Prostate gland (tissue), 2 donors: ENCODE measurements around the gene PLXDC2. TPM values are rescaled to one million over a fixed set of nuclear protein-coding genes. Genes with fewer than 3 reads are reported as not detected.
"Not testable (repeated sequence)": the region's sequence is repeated elsewhere in the genome, so short reads cannot be mapped to it uniquely, and the experiment has no call there.

ENCODE experiments used
- DNase-seq: peaks from one replicate; pipeline ENCODE4 v3.0.0-alpha.2; 2019; ENCODE audit warnings: low spot score
- H3K27ac ChIP-seq, 2 donors: fragments of 200-600 bp; sonication (generic); 2 replicates each; pipeline ENCODE4 v1.5.1; 2017 to 2019
- H3K27me3 ChIP-seq: fragments of 200-600 bp; sonication (generic); replicated peaks from 2 replicates; pipeline ENCODE4 v1.5.1; 2019; ENCODE audit not compliant: insufficient read depth
- H3K36me3 ChIP-seq, 2 donors: fragments of 200-600 bp; sonication (generic); 1 replicate in 1 of 2; 2 replicates in 1 of 2; pipeline versions ENCODE4 v1.5.1 to v1.8.1; 2017 to 2019
- H3K4me1 ChIP-seq: fragments of 200-600 bp; sonication (generic); replicated peaks from 2 replicates; pipeline ENCODE4 v1.5.1; 2019
- H3K4me3 ChIP-seq, 2 donors: fragments of 200-600 bp; sonication (generic); 2 replicates each; pipeline ENCODE4 v1.5.1; 2017 to 2019
- H3K9me3 ChIP-seq: fragments of 200-600 bp; sonication (generic); 2 replicates; pipeline ENCODE4 v1.5.1; 2017
- POLR2A ChIP-seq: fragments of 450-650 bp; IDR thresholded peaks from one replicate; pipeline ENCODE4 v1.6.1; 2016; ENCODE audit warnings: antibody characterized with exemption, mild to moderate bottlenecking
- POLR2AphosphoS5 ChIP-seq: sonication (generic); formaldehyde crosslinking; IDR thresholded peaks from one replicate; pipeline ENCODE4 v1.6.1; 2017; ENCODE audit warnings: antibody characterized with exemption
- WGBS: methylation state at CpG from one replicate; pipeline ENCODE4 v1.1.5; 2018; 5-methylcytosine and 5-hydroxymethylcytosine counted together
- intact Hi-C: fragments of 100-400 bp; cut with DNase I; formaldehyde crosslinking; loops from one replicate; pipeline ENCODE4 v1.14.2; 2022
- total RNA-seq, 2 donors: library from RNA; depleted of rRNA; stranded (reverse); fragments of >200 nt; gene quantifications; one replicate each; pipeline ENCODE4 v1.1.0, GENCODE V29; 2016
- TF ChIP-seq, protein P1 (sequence below), 4 experiments: fragments of 200-600 bp in 2 of 4; fragments of 450-650 bp in 2 of 4; sonication (generic) in 2 of 4; IDR thresholded peaks; 1 replicate in 3 of 4; 2 replicates in 1 of 4; pipeline ENCODE4 v1.5.1; 2016 to 2019; ENCODE audit warnings: antibody characterized with exemption in 4 of 4, mild to moderate bottlenecking in 2 of 4, moderate library complexity in 2 of 4

PLXDC2 gene
- total RNA-seq, 2 donors from 2014 or later, result 19.6 to 83.6 TPM

DNA sequence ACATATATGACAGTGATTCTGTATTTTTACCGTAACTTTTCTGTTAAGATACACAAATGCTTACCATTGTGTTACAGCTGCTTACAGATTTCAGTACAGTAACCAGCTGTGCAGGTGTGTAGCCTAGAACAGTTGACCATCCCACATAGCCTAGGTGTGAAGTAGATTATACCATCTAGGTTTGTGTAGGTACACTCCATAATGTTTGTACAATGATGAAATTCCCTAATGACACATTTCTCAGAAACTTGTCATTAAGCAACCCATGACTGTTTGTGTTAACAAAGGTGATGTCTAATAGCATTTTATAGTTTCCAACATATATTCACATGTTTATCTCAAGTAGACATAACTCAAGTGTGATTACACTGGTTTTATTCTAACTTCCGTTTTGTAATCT is 218.5 kb downstream of the PLXDC2 start:
- TF ChIP-seq, protein P1, sequence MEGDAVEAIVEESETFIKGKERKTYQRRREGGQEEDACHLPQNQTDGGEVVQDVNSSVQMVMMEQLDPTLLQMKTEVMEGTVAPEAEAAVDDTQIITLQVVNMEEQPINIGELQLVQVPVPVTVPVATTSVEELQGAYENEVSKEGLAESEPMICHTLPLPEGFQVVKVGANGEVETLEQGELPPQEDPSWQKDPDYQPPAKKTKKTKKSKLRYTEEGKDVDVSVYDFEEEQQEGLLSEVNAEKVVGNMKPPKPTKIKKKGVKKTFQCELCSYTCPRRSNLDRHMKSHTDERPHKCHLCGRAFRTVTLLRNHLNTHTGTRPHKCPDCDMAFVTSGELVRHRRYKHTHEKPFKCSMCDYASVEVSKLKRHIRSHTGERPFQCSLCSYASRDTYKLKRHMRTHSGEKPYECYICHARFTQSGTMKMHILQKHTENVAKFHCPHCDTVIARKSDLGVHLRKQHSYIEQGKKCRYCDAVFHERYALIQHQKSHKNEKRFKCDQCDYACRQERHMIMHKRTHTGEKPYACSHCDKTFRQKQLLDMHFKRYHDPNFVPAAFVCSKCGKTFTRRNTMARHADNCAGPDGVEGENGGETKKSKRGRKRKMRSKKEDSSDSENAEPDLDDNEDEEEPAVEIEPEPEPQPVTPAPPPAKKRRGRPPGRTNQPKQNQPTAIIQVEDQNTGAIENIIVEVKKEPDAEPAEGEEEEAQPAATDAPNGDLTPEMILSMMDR (IDR thresholded peaks at IDR 0.05), result no peak
- no peak for TF ChIP-seq POLR2AphosphoS5
- no peak for TF ChIP-seq POLR2A
- no peak overlapping the region for H3K4me3 ChIP-seq
- H3K9me3 ChIP-seq, result no peaks in the 10 kb centered on the region
- H3K27me3 ChIP-seq, result no peaks in the 10 kb centered on the region
- DNase-seq, result no peak
- 87% methylated on average over 2 of the region's 2 CpGs for WGBS
- H3K27ac ChIP-seq, result no peak overlapping the region
- H3K36me3 ChIP-seq, result no peaks in the 10 kb centered on the region
- H3K4me1 ChIP-seq, result no peaks in the 10 kb centered on the region
- intact Hi-C loops, result no loop called here

DNA sequence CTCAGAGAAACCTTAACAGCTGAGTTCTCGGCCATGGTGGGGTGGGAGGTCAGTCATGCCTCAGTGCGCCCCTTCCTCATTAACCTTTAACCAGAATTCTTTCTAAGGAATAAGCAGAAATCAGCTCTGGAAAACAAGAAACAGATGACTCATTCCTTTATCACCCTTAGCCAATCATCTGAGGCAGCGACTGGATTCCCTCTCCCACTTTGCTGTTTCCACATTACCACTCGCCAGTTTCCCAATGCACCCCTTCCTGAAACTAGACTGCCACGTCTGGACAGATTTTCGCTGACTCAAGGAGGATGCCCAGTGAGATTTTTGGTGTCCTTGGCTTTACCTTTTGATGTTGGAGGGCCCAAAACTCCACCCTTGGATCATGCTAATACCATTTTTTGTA is 223.8 kb downstream of the PLXDC2 start:
- intact Hi-C loops, result no loop called here
- TF ChIP-seq POLR2A (no peak), POLR2AphosphoS5 (no peak)
- TF ChIP-seq, protein P1 (IDR thresholded peaks at IDR 0.05), result no peak
- Histone ChIP-seq H3K9me3 (no peaks in the 10 kb centered on the region), H3K36me3 (no peaks in the 10 kb centered on the region), H3K4me3 (no peak overlapping the region), H3K27me3 (no peaks in the 10 kb centered on the region), H3K27ac (no peak overlapping the region), H3K4me1 (no peaks in the 10 kb centered on the region)
- 92% methylated on average over 6 of the region's 6 CpGs for WGBS
- no peak for DNase-seq

GRCh38 chr10:20041931-20042330 is 225.7 kb downstream of the PLXDC2 start:
- no peaks in the 10 kb centered on the region for H3K36me3 ChIP-seq
- no peaks in the 10 kb centered on the region for H3K9me3 ChIP-seq
- TF ChIP-seq, protein P1 (IDR thresholded peaks at IDR 0.05), result no peak
- TF ChIP-seq POLR2AphosphoS5, result no peak
- no peak for TF ChIP-seq POLR2A
- no peak overlapping the region for H3K27ac ChIP-seq
- H3K4me3 ChIP-seq, result no peak overlapping the region
- no peaks in the 10 kb centered on the region for H3K4me1 ChIP-seq
- DNase-seq, result no peak
- H3K27me3 ChIP-seq, result no peaks in the 10 kb centered on the region
- 65% methylated on average over 3 of the region's 3 CpGs for WGBS
- intact Hi-C loops, result no loop called here

DNA sequence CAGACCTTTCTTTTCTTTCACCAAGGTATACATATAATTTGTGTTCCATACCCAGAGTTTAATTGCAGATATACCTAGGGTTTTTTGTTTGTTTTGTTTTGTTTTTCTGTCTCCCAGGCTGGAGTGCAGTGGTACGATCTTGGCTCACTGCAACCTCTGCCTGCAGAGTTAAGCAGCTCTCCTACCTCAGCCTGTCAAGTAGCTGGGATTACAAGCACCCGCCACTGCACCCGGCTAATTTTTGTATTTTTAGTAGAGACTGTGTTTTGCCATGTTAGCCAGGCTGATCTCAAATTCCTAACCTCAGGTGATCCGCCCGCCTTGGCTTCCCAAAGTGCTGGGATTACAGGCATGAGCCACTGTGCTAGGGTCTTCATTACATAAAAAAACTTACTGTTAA is 228.9 kb downstream of the PLXDC2 start:
- H3K36me3 ChIP-seq, H3K4me1 ChIP-seq, H3K27me3 ChIP-seq, H3K9me3 ChIP-seq, DNase-seq, H3K27ac ChIP-seq, intact Hi-C loops, H3K4me3 ChIP-seq: not testable (repeated sequence)
- 94% methylated on average over 5 of the region's 5 CpGs for WGBS

DNA sequence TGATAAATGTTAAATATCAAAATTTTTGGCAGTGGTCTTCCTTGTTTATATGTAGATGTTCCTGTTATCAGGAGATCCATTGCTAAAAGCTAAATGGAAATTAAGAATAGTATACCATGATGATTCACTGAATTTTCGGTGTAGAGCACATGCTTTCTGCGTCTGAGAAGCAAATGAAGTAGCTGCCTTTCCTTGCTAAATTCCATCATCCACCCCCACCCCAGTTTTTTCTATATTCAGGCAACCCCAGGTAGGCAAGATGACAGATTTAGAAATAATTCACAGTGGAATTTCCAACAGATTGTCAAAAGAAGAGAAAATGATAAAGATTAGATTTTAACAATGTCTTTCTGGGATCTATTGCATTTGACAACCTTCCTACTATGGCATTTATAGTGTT is 231.9 kb downstream of the PLXDC2 start:
- 99% methylated on average over 2 of the region's 2 CpGs for WGBS
- intact Hi-C loops, result no loop called here

More for the DNA sequence above, 231.9 kb downstream of the PLXDC2 start:
- Histone ChIP-seq H3K9me3 (no peaks in the 10 kb centered on the region), H3K4me1 (no peaks in the 10 kb centered on the region), H3K27ac (no peak overlapping the region), H3K4me3 (no peak overlapping the region), H3K27me3 (no peaks in the 10 kb centered on the region), H3K36me3 (no peaks in the 10 kb centered on the region)
- no peak for TF ChIP-seq POLR2A
- TF ChIP-seq, protein P1 (IDR thresholded peaks at IDR 0.05), result no peak
- TF ChIP-seq POLR2AphosphoS5, result no peak
- DNase-seq, result no peak
